GM20431 (cell line): ENCODE results near the gene FKRP.

Experiments used
- in situ Hi-C: fragments of 300-500 bp; cut with MseI, MboI; formaldehyde crosslinking; loops from one replicate; pipeline ENCODE4 v1.15.0; 2020; ENCODE audit warnings: low sequenced_read_pairs; ENCODE audit not compliant: unreplicated experiment

The FKRP gene

DNA sequence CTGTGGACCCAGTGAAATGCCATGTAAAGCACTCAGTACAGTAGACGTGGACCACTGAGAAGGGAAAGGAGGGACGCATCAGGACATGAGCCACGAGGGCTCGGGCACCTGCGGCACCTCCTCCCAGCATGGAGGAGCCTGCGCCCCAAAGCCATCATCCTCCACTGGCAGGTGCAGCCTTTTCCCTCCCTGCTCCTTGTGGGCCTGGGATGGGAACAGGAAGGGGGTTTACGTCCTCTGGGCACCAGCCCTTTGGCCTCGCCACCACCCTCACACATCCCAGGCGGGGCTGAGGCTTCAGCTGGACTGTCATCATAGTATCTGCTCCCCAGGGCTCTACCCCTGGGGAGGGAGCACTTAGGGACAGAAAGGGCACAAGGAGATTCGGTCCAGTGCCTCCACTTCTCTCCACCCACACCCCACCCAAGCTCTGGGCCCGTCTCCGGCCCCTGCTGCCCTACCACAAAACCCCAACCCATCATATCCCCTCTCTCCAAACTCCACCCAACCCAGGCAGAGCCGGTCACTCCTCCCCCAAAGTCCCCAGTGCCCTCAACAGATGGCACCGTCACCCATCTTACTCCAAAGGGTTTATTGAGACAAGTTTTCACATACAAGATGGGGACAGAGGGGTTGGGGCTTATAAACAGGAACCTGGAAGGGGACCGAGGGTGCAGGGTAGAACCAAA is 26.8 kb upstream of the FKRP start:
- in situ Hi-C loops, result no loop called here

GRCh38 chr19:46719629-46720502 is 26.0 kb upstream of the FKRP start:
- in situ Hi-C loops, result no loop called here

GRCh38 chr19:46720503-46721239 is 25.2 kb upstream of the FKRP start:
- in situ Hi-C loops, result no loop called here

GRCh38 chr19:46721269-46722003 is 24.4 kb upstream of the FKRP start:
- in situ Hi-C loops, result no loop called here

DNA sequence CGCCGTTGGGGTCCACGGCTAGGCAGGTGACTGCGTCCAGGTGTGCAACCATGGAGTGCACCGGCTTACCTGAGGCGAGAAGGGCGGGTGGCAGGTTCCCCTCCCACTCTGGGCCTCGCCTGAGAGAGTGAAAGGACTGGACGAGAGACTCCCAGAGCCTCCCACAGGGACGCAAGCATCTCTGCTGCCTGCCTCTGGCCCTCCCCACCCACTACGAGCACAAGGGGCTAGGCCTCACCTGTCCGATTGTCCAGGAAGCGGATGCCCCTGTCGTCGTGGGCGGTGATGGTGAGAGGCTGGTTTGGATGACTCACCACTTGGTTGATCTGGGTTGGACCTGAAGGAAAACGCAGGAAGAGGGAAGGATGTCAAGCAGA is 23.9 kb upstream of the FKRP start:
- in situ Hi-C loops, result no loop called here

- in situ Hi-C loops, result no loop called here
Observed at GRCh38 chr19:46722421-46723022, 23.3 kb upstream of the FKRP start.

DNA sequence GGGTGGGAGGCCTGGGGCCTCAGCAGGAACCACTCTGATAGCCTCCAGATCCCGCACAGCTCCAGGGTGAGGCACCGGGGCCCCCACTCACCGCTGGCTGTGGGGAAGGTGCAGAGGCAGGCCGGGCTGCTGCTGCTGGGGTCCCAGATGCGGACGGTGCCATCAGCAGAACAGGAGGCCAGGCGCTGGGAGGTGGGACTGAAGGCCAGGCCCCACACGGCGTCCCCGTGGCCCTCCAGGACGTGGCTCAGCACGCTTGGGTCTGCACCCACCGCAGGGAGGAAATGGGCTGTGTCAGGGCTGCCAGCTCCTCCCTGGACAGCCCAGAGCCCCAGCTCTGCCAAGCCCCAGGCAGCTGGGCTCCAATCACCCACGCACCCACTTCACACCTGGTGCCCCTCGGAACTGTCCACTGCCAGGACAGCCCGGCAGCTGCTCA is 22.8 kb upstream of the FKRP start:
- in situ Hi-C loops, result no loop called here

DNA sequence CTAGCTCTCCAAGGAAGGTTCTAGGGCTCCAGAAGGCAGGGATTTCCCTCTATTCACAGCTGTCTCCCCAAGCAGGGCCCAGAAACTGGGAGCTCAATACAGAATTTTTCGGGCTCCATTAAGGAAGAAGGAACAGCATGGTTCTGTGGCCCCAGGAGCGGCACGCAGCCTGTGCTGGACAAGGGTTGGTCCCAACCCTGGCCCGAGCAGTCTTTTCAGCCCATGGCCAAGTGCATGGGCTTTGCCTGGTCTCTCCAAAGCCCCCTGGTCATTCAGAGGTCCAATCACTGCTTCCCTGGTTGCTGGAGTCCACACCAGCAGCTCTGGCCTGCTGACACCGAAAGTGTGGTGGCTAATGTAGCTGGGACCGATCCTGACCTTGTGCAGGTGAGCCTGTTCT is 22.4 kb upstream of the FKRP start:
- in situ Hi-C loops, result no loop called here

DNA sequence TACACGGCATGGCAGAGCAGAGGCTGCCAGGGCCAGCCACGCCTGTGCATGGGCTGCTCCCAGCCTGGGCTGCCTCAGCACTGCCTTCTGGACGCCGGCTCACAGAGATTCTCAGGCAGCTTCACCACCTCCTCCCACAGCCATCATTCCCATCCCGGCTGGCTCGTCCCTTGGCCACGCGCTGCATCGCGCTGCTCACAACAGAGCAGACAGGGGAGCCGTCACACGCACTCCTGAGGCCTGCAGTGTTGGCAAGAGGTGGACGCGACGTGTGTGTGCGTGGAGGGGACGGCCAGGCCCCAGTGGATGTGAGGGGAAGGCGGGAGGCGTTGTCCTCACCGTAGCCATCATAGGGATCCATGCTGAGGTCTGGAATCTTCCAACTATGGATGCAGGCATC is 21.4 kb upstream of the FKRP start:
- in situ Hi-C loops, result no loop called here

GRCh38 chr19:46725036-46725820 is 20.6 kb upstream of the FKRP start:
- in situ Hi-C loops, result no loop called here

GRCh38 chr19:46725859-46726393 is 19.9 kb upstream of the FKRP start:
- in situ Hi-C loops, result no loop called here

- in situ Hi-C loops, result no loop called here
Observed at GRCh38 chr19:46726551-46726950, 19.3 kb upstream of the FKRP start.

DNA sequence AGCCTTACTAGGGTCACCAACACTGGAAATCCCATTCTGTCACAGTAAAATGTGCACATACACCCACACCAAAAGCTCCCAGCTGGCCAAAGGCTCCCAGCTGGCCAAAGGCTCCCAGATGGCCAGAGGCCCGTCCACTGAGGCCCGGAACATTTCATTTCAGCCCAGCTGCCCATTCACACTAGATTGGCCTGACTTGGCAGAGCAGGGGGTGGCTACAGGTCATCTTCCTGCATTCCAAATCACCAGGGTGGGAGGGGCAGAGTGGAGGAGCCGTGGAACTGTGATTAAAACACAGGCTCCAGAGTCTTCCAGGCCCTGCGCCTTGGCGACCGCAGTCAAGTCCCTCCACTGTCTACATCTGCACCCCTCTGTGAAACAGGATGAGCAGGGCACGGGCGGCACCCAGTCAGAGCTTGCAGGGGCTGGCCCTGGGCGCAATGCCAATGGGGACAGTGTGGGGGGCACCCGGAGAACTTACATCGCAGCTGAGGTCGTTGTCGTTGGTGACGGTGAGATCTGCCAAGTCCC is 18.8 kb upstream of the FKRP start:
- in situ Hi-C loops, result no loop called here

GRCh38 chr19:46727757-46728156 is 18.1 kb upstream of the FKRP start:
- in situ Hi-C loops, result no loop called here

GRCh38 chr19:46728208-46728607 is 17.6 kb upstream of the FKRP start:
- in situ Hi-C loops, result no loop called here

GRCh38 chr19:46728693-46729339 is 17.0 kb upstream of the FKRP start:
- in situ Hi-C loops, result no loop called here

DNA sequence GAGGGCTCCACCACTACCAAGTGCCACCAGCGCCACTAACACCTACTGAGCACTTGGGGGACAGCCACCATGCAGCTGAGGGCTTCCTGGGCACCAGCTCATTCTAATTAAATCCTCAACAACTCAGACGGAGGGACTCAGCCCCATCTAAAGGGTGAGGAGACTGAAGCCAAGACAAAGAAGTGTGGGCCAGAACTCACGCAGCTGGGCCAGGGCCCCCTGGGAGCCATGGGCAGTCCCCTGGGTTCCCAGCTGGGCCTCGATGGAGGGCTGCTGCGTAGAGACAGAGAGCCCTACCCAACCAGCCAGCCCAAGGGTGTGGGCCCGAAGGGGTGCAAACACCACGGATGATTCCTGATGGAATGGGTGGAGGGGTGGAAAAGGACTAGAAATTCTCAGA is 16.2 kb upstream of the FKRP start:
- in situ Hi-C loops, result no loop called here

DNA sequence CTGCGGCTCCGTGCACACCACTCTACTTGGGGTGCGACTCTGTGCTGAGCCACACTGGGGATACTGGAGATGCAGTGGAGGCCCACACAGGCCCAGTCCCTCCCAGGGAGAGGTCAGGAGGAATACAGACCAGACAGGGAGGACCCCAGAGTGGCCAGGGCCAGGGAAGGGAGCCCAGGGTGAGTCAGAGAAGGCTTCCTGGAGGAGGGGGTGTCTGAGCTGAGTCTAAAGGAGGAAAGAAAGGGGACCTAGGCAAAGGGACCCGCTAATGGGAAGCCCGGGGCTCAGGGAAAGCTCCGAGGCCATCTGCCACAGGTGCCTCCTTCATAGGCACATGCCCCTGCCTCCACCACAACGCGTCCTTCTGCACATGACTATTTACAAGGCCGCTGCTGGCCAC is 15.7 kb upstream of the FKRP start:
- in situ Hi-C loops, result no loop called here
